Stimulated activated CD8-positive, alpha-beta memory T cell treated with anti-CD3 and anti-CD28 coated beads, Interleukin-12 subunit alpha, Interleukin-12 subunit beta, amount 100 ng/mL, for 4 hours (primary cell): ENCODE measurements around the gene RPL10.

Experiments
- DNase-seq: peaks from one replicate; pipeline ENCODE4 v3.0.0-alpha.2; 2020; ENCODE audit warnings: low read depth

Gene RPL10

DNA sequence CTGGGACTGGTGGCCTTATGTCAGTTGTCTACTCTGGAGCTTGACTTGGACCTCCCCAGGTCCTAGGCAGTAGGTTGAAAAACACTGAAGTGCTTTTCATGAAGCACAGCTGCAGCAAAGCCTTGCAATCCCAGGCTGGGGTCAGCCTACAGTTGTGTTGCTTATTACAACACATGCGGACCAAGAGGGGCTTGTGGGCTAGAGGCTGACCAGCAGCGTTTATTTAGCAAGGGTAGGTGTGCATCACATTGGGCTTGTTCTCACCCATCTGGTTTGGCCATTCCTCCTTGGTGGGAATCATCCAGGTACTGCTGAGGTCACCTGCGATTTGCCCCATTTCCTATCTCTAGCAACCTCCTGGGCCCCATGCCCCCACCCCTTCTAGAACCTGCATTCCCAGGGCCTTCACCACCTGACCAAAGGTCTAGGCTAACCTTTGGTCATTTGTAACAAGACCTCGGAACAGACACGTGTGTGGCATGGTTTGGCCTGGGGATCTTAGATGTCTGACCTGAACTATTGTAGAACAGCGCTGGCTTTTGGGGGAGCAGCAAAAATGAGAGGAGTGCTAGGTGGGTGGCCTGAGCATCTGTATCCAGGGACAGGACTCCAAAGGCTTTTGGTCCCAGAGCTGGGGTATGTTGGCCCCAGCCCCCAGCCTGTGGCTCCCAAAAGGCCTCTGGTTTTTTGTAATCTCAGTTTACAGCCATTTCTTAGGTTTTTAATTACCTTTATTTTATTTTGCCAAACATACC is 3.0 kb downstream of the RPL10 start:
- DNase-seq: no peak

- no peak for DNase-seq
These were observed 3.9 kb downstream of the RPL10 start for GRCh38 chrX:154401918-154402621.

DNA sequence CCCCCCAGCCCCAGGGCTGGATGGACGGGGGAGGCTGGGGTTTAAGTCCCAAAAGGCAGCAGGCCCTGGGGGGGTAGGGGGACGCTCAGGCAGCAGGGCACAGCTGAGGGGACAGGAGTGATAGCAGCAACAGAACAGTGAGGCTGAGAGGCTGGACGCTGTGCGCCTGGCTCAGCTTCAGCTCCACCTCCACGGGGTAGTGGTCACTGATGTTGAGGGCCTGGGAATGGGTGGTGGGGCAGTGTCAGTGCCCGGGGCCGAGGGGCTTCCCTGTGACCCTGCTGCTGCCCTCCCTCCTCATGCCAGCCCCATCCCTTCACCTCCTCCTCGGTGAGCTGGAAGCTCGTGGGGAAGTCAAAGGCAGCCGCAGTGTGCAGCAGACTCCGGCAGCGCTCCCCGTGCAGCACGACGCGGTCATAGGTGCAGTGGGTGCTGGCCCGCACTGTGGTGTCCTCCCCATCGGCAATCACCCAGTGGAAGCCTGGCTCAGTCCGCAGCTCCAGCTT is 4.5 kb downstream of the RPL10 start:
- no peak for DNase-seq

- no peak for DNase-seq
These were observed 5.0 kb downstream of the RPL10 start for GRCh38 chrX:154403192-154403591.

GRCh38 chrX:154403858-154404257 is 5.7 kb downstream of the RPL10 start:
- DNase-seq: no peak

GRCh38 chrX:154404625-154405192 is 6.5 kb downstream of the RPL10 start:
- no peak for DNase-seq

GRCh38 chrX:154408659-154409221 is 10.6 kb downstream of the RPL10 start:
- no peak for DNase-seq

DNA sequence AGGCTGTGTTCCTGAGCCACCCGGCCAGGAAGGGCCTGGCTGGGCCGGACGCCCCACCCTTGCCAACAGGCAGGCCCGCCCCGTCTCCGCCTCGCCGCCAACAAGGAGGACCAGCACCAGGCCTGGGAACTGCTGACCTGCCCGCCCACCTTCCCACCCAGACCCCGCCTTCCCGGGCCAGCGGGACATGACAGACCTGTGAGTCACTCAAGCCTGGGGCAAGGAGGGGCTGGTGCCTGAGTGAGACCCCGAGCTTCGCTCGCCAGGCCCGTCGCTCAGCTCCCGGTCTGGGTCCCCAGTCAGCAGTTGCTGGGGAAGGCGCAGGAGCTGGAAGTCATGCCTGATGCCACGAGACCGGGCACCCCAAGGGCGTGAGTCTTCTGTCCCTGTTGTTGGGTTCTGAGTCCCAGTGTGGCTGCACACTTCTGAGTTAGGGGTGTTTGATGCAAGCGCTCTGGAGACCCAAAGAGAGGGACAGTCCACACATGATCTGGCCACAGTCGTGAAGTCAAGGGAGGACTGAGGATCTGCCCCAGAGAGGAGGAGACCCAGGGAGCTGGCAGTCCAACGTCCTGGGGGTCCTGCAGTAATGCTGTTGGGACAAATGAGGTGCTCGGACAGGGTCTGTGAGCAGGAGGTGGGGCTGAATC is 11.2 kb downstream of the RPL10 start, which contains the start of gene DNASE1L1:
Gene DNASE1L1 (minus strand): TSS at position 33 of the 650 bp plus-strand sequence. CDS start 3,686 bp downstream, outside the sequence.
- no peak for DNase-seq

- no peak for DNase-seq
These were observed 13.8 kb downstream of the RPL10 start for GRCh38 chrX:154411981-154412340.

GRCh38 chrX:154412468-154412867 is 14.3 kb downstream of the RPL10 start:
- DNase-seq: no peak

DNA sequence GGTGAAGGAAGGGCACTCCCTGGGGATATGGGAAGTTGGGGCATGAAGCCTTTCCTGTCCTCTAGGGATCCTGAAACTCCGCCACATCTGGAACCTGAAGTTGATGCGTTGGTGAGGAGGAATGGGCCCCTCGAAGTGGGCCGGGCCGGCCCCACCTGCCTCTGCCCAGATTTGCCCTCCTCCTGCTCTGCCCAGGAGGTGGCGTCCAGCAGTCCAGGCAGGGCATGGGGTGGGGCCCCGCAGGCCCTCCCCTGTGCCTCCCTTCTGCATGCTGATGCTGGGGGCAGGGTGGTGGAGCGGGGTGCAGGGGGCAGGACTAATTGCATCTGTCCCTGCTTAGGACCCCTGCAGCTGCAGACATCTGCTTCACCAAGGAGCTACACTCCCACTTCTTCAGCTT is 15.0 kb downstream of the RPL10 start:
- no peak for DNase-seq

GRCh38 chrX:154417157-154417556 is 19.0 kb downstream of the RPL10 start:
- DNase-seq: no peak

DNA sequence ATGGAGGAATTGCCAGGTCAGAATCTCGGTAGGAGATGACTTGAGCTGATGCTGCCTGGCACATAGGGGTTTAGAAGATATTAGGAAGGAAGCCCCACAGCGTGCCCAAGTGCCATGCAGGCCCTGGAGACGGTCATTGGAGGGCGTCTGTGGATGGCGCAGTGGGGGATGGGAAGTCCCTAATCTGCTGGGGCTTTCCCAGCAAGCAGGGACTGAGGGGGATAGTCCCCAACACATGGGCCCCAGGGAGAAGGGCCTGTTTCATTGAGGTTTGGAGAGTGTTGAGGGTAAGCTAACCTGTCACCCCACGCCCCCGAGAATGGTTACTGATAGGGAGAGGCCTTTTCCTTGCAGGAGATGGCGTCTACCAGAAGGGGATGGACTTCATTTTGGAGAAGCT is 21.0 kb downstream of the RPL10 start:
- DNase-seq: no peak

- no peak for DNase-seq
These were observed 21.7 kb downstream of the RPL10 start for GRCh38 chrX:154419688-154420401.

- DNase-seq: no peak
These were observed 22.2 kb downstream of the RPL10 start for GRCh38 chrX:154420402-154420756.

GRCh38 chrX:154426916-154427770 is 29.0 kb downstream of the RPL10 start:
- no peak for DNase-seq

GRCh38 chrX:154428176-154429171 is 30.3 kb downstream of the RPL10 start, which contains the start of gene ATP6AP1:
TSS of gene ATP6AP1 (plus strand) at chrX:154428677. CDS start at chrX:154428693, 16 bp downstream.
- peak; percentile 71 for DNase-seq

DNA sequence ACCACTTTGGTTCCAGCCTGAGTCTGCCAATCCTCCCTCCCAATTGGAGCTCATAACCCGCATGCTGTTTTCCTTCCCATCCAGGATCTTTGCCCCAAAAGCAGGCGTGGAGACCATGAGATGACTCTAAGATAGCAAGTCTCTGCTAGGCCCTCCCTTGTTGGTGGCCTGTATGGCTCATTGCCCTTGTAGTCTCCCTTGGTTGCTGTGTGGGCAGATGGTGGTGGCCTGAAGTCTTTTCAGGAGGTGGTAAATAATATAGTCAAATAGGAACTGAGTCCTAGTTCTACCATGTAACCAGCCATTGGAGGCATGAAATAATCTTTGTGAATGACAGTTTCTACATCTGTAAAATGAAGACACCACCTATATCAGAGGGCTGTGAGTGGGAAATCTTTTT is 31.5 kb downstream of the RPL10 start:
- no peak for DNase-seq

GRCh38 chrX:154430479-154430878 is 32.3 kb downstream of the RPL10 start:
- DNase-seq: no peak
